Chondrocyte (in vitro differentiated cells): Measurements from ENCODE around the gene TCF7L2. TPM values are rescaled to one million over a fixed set of nuclear protein-coding genes. Genes with fewer than 3 reads are reported as not detected.

Experiments
- DNase-seq: peaks from one replicate; pipeline ENCODE4 v3.0.0; 2021; ENCODE audit warnings: mixed read lengths, low spot score
- H3K27ac Mint-ChIP-seq: one replicate; pipeline ENCODE4 v1.8.0; 2021; ENCODE audit warnings: mild to moderate bottlenecking, moderate library complexity, mixed read lengths; ENCODE audit not compliant: unreplicated experiment
- H3K27me3 Mint-ChIP-seq: 2 replicates; pipeline ENCODE4 v1.8.0; 2021; ENCODE audit warnings: low read depth, mixed read lengths
- H3K36me3 Mint-ChIP-seq: 2 replicates; pipeline ENCODE4 v1.8.0; 2021; ENCODE audit warnings: low read depth, mixed read lengths
- H3K4me1 Mint-ChIP-seq: 2 replicates; pipeline ENCODE4 v1.8.0; 2021; ENCODE audit warnings: low read depth, mild to moderate bottlenecking, mixed read lengths
- H3K4me3 Mint-ChIP-seq: one replicate; pipeline ENCODE4 v1.8.0; 2021; ENCODE audit warnings: mild to moderate bottlenecking, moderate library complexity, mixed read lengths; ENCODE audit not compliant: unreplicated experiment
- H3K9me3 Mint-ChIP-seq: 2 replicates; pipeline ENCODE4 v1.8.0; 2021; ENCODE audit warnings: low read depth, mixed read lengths
- CTCF ChIP-seq: fragments of 200-600 bp; sonication (generic); IDR thresholded peaks from 2 replicates; pipeline ENCODE4 v1.5.0; 2021; ENCODE audit warnings: antibody characterized with exemption, mild to moderate bottlenecking, moderate library complexity
- total RNA-seq: library from RNA; stranded (reverse); gene quantifications from 3 replicates; pipeline ENCODE4 v1.2.1, GENCODE V29; 2021

The TCF7L2 gene
- total RNA-seq, 1 donor from 2014 or later, result 30.9 TPM

GRCh38 chr10:113142601-113143362 is 192.7 kb downstream of the TCF7L2 start:
- peak overlapping the region; percentile 36 for H3K27ac Mint-ChIP-seq
- H3K4me3 Mint-ChIP-seq, result no peak overlapping the region
- no peaks in the 10 kb centered on the region for H3K9me3 Mint-ChIP-seq
- peaks cover 27% of the 10 kb centered on the region for H3K36me3 Mint-ChIP-seq
- DNase-seq, result no peak
- no peak for TF ChIP-seq CTCF
- H3K27me3 Mint-ChIP-seq, result no peaks in the 10 kb centered on the region
- peaks cover 26% of the 10 kb centered on the region for H3K4me1 Mint-ChIP-seq

DNA sequence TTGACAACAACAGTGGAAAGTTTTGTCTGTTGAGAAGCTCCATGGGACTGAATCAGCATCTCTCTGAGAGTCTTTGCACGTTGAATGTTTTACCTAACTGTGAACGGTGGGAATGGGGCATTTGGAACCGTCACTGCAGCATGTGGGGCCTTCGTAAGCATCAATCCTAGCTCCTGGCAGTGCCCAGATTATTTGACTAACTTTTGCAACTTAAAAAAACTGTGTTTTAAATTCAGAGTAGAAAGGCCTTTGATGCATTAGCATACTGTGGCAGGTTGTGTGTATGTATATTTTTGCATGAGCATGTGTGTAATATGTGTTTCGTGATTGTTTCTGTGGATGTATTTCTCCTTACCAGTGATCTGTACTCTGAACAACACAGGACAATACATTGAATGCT is 194.5 kb downstream of the TCF7L2 start:
- Mint-ChIP-seq H3K9me3 (no peaks in the 10 kb centered on the region), H3K27ac (no peak overlapping the region), H3K27me3 (no peaks in the 10 kb centered on the region), H3K4me1 (peaks cover 31% of the 10 kb centered on the region), H3K4me3 (no peak overlapping the region), H3K36me3 (peaks cover 27% of the 10 kb centered on the region)
- DNase-seq, result no peak
- TF ChIP-seq CTCF, result no peak

GRCh38 chr10:113148071-113148825 is 198.2 kb downstream of the TCF7L2 start:
- Mint-ChIP-seq H3K9me3 (no peaks in the 10 kb centered on the region), H3K36me3 (peaks cover 45% of the 10 kb centered on the region), H3K4me3 (no peak overlapping the region), H3K4me1 (peaks cover 19% of the 10 kb centered on the region), H3K27me3 (no peaks in the 10 kb centered on the region), H3K27ac (peak overlapping the region; percentile 74)
- DNase-seq, result no peak
- no peak for TF ChIP-seq CTCF

GRCh38 chr10:113148901-113149300 is 198.9 kb downstream of the TCF7L2 start:
- DNase-seq, result no peak
- Mint-ChIP-seq H3K36me3 (peaks cover 42% of the 10 kb centered on the region), H3K27ac (peak overlapping the region; percentile 37), H3K9me3 (no peaks in the 10 kb centered on the region), H3K4me1 (peaks cover 19% of the 10 kb centered on the region), H3K27me3 (no peaks in the 10 kb centered on the region), H3K4me3 (no peak overlapping the region)
- no peak for TF ChIP-seq CTCF

DNA sequence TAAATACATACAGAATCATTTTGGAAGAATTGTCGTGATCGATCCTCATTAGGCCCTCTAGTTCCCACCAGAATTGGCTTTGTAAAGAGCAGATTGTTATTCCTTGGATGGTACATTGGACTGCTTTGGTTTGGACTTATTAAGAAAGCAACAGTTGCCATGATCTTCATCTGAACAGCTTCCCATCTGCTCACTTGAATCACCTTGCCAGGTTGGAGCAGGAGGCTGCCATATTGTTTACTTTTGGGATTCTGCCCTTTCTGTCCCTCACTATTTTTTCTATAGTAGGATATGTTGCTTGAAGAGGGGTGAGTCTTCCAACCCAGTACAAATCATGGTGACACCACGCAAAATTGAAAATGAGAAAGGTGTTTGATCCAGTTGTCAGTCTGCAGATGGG is 199.6 kb downstream of the TCF7L2 start:
- peak overlapping the region; percentile 37 for H3K27ac Mint-ChIP-seq
- TF ChIP-seq CTCF, result no peak
- H3K4me1 Mint-ChIP-seq, result peaks cover 19% of the 10 kb centered on the region
- no peaks in the 10 kb centered on the region for H3K9me3 Mint-ChIP-seq
- no peak overlapping the region for H3K4me3 Mint-ChIP-seq
- no peak for DNase-seq
- H3K36me3 Mint-ChIP-seq, result peaks cover 47% of the 10 kb centered on the region
- no peaks in the 10 kb centered on the region for H3K27me3 Mint-ChIP-seq
